ENCODE measurements around the gene BCL2.
"Not testable (repeated sequence)": the region's sequence is repeated elsewhere in the genome, so short reads cannot be mapped to it uniquely, and the experiment has no call there.

The BCL2 gene

DNA sequence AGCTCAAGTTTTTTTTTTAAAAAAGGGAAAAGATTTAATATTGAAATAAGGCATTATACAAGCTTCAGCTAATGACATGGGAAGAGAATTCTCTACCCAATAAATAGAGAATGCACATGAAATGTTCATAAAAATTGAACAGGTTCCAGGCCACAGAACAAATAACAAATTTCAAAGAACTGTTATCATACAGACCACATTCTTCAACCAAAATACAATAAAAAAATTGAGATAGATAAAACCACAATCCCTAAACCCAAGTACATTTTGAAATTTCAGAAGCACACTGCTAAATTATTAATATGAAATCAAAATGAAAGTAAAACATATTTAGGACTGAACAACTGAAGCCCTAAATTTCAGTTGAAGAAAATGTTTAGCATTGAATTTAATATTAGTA is 89.6 kb downstream of the BCL2 start:
- peak; percentile 41 for DNase-seq

DNA sequence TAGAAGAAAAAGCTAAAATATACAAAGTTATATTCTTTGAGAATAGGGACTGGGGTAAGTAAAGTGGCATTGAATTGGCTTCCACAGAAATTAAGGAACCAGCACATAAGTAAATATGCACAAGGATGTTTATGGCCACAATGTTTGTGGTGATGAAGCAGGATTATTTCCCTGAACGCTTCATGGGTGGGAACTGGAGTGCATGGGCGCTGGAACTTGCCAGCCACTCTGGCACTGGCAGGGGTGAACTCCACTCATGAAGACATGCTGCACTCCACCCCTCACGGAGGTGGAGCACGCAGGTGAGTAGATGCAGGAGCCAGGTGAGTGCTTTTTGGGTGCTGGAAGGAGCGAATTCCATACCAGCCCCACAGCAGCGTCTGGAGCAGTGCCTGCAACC is 94.1 kb downstream of the BCL2 start:
- DNase-seq: no peak

DNA sequence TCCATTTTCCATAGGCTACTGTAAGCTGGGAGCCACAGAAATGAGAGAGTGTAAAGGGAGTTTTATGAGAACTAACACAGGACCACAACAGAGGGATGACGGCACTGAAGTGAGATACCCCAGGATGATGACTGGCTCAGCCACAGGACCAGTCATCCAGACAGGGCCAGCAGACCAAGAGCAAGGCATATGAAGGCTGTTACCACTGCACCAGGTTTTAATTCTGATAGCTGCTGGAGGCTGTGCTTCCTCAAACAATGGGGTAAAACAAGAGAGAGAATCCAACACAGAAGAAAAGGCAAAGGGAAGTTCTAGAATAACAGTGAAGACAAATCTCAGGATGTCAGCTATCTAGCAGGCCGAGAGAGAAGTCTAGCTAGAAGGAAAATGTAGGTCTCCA is 94.9 kb downstream of the BCL2 start:
- peak; percentile 21 for DNase-seq

DNA sequence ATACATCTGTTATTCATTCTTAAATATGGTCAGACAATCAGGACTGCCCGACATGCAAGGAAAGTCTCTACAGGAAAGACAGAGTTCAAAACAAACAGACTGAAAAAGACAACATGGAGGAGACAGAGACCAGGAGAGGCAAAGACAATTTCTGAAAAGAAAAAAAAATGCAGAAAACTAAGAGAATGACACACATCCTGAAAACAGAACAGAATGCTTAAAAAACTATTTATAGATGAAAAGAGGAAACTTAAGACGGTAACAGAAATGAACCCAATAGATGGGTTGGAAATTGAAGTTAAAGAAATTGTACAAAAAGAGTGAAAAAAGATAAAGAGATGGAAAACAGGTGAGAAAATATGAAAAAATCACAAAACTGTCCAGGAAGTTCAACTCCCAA is 95.7 kb downstream of the BCL2 start:
- DNase-seq: no peak

DNA sequence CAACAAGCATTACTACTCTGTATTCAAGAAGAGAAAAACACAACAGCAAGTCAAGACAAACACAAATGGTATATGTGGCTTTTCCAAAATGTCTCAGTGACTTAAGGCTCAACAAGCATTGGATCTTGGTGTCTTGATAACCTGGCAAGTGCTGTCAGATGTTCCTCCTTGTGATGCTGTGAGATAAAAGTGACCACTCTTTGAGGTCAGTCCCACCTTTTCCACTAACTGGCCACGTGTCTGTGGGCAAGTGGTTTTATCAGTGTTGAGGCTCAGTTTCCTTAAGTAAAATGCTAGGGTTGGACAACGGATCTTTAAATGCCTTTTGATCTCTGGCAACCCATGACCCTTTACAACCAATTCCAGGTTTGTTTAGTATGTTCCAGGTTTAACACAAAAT is 98.7 kb downstream of the BCL2 start:
- DNase-seq: peak; percentile 40

DNA sequence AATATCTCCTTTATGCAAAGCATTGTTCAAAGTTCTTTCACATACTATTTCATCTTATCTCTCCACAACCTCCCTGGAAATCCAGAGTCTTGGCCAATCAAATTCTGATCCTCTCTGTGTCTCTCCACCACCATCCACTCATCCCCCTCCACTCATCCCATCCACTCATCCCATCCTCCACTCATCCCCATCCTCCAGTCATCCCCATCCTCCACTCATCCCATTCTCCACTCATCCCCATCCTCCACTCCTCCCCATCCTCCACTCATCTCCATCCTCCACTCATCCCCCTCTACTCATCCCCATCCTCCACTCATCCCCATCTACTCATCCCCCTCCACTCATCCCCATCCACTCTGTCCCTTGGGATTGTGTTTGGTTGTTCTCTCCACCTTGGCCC is 101.1 kb downstream of the BCL2 start:
- no peak for DNase-seq

DNA sequence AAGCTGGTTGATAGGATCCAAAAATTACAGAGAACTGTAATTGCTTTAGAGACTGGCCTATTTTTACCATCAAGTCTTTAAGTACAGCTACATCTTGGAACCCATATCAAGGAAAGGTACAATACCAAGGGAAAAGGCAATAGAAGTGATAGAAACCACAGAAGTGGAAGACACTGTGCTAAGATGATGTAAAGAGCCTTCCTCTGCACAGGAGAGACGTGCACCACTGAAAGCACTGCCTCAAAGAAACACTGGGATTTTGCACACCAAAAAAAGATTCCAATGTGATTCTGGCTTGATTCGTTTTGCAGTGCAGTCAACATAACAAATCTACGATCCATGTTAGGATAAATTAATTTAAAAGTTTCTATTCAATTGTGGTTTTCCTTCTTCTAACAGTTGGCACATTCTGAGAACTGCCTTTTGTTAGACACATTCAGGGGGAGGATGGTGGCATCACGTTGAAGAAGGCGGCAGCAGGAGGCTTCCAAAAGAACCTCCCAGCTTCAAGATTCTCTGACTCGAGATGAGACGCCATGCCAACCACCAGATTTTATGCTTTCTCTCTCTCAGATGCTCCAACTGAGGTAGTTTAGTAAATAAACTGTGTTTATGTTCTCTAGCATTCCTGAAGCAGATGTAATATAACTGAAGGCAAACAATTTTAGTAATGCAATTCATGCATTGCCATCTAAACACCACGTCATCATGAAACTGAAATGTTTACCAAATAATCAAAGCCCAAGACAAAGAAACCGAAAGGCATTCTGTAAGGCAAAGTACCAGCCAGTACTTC is 102.9 kb downstream of the BCL2 start:
- DNase-seq: peak; percentile 20

DNA sequence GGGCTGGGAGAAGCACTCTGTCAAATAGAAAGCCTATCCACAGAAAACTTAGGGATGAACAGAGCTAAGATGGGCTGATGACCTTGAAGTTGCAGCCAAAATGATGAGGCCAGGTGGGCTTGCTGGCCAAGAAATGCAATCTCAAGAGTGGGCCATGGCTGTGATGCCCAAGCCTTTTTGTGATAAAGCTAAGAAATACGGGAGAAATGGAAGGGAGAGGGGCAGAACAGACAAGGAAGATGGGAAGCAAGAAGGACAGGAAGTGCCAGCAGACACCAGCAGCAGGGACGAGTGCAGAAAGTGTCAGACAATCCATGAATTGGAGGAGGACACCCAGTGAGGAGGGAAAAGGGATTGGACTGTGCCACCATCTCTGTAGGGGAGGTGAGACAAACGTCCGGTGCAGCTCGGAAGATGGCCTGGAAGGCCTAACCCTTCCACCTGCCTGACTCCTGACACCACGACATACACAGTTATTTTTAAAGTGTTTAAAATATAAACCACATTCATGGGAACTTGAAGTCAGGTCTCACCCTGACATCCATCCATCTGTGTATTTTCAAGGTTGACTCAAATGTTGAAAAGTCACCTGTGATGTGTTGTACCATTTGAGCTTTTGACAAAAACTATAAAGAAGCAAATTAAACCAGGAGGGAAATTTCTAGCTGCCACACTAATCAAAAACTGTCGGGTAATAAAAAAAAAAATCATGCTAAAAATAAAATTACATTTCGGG is 105.5 kb downstream of the BCL2 start:
- no peak for DNase-seq

DNA sequence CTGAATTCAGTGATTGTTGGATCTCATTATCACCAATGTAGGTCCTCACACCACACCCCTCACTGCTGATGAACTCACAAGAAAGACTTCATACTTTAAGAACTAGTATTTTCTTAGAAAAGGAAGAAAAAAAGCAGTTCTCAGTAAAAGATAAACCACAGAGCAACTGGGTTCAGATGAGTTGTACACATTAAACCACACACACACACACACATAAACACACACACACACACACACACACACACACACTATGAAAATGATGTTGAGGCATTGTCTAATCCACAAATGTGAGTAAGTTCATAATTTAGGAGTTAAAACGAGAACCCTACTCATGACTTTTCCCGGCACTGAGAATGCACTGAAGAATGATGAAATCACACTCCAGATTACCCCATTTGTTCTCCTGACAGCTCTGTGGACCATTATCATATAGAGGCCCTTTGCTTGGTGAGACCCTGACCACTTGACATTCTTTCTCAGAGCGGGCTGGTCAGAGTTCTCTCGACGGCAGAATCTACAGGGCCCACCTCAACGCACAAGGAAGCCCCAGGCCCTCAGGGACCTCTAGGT is 106.2 kb downstream of the BCL2 start:
- DNase-seq: peak; percentile 96

DNA sequence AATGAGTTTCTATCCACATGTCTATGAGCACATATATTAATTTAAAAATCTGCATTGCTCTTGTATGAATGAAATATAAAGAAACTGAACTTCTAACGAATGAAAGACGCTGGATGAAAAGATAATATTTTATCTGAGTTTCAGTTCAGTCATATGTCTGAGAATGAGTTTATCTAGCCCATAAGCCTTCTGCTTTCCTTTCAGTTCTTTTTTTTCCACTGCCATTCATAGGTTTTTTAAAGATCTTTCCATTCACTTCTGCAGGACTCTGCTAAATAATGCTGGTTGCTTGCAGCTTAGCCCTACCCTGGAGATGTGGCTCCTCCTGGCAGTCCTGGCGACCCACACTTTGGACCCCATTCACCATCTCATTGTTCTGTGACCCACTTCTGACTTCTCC is 109.0 kb downstream of the BCL2 start:
- DNase-seq: peak; percentile 91

DNA sequence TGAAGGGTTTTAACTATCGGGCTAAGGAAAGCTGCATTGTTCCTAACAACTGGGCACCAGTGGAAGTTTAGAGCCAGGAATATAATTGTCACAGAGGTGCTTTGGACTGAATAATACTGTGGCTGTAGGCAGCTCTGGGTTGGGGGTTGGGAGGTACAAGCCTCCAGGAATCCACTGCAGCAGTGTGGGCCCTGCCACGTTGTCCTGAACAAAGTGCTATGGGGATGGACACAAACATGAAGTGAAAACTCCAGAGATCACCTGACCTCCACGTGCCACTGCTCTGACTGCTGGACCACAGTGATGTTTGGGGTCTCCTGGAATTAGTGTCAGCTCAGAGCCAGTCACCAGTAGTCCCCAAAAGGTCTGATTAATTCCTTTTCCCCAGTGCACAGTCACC is 110.9 kb downstream of the BCL2 start:
- peak; percentile 26 for DNase-seq

DNA sequence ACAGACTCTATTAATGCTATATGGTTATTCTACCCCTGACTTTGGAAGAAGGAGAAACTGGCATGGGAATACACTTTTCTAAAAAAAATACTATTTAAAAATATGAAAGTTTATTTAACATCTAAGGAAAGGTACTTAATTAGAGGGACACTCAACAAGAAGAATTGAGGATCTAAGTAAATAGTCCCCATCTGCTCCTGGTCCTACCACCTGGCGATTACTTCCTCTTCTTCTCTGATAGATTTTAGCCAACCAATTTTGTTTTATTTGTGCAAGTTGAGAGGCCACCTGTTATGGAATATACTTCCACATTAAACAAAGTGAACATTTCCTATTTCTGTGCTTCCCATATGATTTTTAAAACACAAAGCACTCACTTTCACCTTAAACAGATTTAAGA is 111.7 kb downstream of the BCL2 start:
- DNase-seq: peak; percentile 49

DNA sequence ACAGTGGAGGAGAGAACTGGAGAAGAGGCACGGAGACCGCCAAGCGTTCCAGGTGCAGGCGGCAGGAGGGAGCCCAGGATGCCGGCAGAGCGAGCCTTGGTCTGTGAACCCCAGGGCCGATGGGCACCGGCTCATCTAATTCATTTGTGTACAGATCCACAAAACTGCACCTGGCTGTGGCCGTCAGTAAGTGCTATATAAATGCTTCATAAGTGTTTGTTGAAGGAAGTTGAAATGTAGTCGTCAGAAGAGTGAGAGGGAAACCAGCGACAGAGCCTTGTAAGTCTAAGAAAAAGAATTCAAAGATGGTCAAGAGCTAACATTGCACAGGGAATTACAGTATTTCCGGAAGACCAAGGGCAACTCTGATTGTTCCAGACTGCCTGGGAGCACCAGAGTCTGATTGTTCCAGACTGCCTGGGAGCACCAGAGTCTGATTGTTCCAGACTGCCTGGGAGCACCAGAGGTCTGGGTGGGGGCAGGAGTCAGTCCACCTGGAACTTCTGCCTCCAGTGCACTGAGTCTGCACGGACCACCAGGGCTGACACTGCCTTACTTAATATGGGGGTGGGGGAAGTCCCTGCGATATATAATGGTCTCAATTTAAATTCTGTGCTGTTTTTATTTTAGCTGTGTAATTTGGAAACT is 112.3 kb downstream of the BCL2 start:
- DNase-seq: no peak

DNA sequence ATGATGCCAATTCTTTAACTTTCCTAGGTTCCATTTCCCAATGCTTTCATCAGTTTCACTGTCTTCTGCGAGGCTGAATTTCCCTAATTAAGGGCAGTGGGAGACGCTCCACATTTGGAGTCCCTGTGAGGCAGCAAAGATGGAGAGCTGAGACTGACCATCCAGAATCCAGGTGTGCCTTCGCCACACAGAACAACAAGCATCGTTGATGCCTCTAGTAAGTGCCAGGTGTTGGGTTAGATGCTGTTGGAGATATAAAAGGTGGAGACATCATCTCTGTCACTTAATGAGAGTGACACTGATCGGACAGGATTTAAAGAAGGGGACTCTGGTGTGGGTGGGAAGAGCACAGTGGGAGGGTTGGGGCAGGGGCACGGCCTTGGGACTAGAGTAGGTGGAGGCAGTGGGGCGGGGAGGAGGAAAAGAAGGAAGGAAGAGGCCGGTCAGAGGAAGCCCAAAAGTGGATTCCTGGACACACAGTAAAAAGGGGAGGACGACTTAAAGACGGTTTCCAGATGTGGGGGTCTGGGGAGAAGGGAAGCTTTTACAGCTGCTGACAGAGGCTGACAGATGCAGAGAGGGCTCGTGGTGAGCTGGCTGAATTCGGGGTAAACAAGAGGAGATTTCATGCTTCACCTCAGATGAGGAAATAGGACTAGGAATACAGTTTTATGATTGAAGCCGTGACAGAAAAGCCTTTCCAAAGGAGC is 113.0 kb downstream of the BCL2 start:
- no peak for DNase-seq

DNA sequence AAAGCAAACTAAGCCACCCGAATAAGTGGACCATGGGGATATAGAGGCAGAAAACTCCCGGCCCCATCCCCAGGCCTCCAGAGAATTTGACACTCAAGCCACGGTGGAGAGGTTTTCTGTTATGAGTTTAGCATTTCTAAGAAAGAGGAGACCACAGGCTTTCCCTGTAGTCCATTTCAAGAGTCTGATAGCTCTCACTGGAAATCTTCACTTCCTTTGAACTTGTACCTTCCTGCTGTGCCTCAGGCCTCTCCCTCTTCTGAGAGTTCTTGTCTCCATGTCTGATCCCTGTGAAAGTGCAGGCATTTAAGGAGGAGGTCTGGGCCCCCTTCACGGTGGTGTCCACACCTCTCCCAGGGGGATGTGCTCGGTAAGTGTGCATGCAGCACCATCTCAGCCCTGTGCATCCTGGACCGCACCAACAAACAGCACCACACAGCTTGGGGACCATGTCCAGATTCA is 113.7 kb downstream of the BCL2 start:
- DNase-seq: peak; percentile 88

DNA sequence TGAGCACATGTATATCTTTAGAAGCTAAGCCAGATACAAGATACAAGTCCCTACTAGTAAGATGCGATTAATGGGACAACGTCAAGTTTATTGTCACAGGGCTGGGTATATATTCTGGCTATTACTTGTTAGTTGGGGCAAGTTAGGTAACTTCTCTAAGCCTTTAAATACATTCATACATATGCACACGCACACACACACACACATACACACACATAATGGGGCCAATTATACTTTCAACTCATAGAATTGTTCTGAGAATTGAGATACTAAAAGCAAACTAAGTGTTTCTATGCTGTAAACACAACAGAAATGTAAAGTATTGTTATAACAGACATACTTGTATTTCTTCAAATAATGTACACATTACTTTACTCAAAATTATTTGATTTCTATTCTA is 116.1 kb downstream of the BCL2 start:
- DNase-seq: peak; percentile 29

DNA sequence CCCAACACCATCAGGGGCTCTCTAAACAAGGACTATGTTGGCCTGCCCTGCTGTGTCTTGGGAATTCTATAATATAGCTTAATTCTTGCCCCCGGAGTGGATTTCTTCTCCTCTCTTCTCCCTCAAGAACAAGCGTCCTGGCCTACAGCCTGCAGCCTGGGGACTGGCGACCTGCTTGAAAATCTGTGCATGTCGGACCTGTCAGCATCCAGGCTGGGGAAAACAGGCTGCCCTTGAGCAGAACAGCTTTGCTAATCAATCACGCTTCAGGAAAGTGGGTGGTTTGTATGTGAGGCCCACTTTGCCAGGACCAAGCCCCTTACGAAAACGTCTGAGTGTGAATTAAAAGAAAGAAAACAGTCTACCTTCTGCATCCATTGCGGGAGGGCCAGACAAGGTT is 116.7 kb downstream of the BCL2 start:
- no peak for DNase-seq

DNA sequence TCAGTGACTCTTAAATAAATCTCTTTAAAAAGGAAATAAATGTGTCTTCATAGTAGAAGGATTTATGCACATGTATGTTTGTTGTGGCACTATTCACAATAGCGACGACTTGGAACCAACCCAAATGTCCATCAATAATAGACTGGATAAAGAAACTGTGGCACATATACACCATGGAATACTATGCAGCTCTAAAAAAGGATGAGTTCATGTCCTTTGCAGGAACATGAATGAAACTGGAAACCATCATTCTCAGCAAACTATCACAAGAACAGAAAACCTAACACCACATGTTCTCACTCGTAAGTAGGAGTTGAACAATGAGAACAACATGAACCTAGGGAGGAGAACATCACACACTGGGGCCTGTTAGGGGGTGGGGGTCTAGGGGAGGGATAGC is 118.1 kb downstream of the BCL2 start:
- DNase-seq: not testable (repeated sequence)

DNA sequence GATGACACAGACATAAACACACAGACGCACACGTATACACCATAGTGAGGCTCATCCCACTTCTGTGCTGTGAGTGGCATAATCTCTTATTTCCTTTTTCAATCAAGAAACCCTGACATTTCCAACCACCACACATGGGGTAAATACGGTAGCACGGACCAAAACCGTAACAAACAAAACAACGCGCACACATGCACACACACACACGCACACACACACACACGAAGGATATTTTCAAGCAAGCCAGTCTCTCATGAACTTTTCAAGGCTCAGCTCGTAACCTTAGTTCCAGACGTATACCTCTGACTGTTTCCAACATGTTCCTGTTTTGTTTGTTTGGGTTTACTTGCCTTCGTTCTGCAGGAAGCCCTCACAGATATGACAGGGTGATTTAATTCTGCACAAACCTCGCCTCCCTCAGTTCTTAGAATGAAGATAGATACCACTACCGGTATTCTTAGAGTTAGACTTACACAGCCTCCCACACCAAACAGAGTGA is 119.8 kb downstream of the BCL2 start:
- DNase-seq: peak; percentile 91

DNA sequence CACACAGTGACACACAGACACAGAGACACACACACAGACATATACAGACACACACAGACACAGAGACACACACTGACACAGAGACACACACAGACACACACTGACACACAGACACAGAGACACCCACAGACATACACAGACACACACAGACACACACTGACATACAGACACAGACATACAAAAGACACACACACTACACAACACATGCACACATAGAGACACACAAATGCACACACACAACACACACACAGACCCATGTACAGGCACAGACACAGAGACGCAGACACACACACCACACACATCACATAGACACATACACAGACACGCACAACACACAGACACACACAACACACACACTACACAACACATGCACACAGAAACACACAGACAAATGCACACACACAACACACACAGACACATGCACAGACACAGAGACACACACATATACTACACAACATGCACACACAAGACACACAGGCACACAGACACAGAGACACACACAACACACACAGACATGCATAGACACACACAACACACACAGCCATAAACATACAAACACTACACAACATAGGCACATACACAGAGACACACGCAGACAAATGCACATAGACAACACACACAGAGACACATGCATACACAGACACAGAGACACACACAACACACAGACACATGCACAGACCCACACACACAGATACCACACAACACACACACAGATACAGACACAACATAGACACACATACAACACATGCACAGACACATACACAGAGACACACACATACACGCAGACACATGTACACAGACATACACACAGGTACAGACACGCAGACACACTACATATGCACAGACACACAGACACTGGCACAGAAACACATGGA is 120.5 kb downstream of the BCL2 start:
- peak; percentile 32 for DNase-seq

DNA sequence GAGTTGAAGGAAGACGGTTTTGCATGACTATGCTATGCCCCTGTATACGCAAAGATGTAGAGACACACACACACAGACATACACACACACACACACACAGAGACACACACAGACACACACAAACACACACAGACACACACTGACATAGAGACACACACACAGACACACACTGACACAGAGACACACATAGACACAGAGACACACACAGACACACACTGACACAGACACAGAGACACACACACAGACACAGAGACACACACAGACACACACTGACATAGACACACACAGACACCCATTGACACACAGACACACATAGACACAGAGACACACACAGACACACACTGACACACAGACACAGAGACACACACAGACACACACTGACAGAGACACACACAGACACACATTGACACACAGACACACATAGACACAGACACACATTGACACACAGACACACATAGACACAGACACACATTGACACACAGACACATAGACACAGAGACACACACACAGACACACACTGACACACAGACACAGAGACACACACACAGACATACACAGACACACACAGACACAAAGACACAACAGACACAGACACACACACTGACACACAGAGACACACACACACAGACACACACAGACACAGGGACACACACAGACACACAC is 121.3 kb downstream of the BCL2 start:
- DNase-seq: peak; percentile 74

Data from OCI-M1 (cell line).